ENCODE results near the gene MAZ.
"Not testable (repeated sequence)": the region's sequence is repeated elsewhere in the genome, so short reads cannot be mapped to it uniquely, and the experiment has no call there.

MAZ gene

DNA sequence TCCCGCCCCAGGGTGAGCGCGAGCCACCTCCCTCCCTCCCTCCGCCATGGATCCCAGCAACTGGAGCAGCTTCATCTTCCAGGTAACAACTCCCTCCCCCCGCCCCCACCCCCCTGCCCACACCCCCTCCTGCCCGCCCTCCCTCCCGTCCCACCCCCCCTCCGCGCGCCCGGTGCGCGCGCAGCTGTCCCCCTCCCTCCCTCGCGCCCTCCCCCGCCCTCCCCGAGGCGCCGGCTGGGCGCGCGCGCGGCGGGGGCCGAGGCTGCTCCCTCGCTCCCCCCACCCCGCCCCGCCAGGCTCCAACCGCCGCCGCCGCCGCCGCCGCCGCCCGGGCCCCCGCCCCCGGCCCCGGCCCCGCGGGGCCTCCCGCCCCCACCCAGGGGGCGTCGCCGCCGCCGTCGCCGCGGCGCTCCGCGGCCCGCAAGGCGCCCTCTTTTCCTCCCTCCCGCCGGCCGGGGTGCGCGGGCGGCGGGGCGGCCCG is at the start of gene MAZ:
Gene MAZ (plus strand): TSS at position 431 of the 481 bp plus-strand sequence. CDS start 173 bp downstream, outside the sequence.
- no peak for DNase-seq

DNA sequence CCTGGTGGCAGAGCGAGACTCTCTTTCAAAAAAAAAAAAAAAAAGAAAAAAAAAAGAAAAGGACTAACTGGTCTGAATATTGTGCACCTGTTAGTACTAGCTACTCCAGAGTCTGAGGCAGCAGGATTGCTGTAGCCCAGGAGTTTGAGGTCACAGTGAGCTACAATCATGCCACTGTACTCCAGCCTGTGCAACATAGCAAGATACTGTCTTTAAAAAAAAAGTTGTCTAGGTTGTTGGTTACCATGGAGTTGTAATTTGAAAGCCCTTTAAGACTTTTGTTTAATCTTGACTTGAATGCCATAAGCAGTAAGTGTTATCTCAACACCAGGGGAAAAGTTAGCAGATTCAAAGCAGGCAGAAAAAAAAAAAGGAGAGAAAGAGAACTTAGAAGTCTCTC is 49.7 kb upstream of the MAZ start:
- no peak for DNase-seq

- DNase-seq, result not testable (repeated sequence)
Observed at GRCh38 chr16:29757086-29757485, 49.2 kb upstream of the MAZ start.

DNA sequence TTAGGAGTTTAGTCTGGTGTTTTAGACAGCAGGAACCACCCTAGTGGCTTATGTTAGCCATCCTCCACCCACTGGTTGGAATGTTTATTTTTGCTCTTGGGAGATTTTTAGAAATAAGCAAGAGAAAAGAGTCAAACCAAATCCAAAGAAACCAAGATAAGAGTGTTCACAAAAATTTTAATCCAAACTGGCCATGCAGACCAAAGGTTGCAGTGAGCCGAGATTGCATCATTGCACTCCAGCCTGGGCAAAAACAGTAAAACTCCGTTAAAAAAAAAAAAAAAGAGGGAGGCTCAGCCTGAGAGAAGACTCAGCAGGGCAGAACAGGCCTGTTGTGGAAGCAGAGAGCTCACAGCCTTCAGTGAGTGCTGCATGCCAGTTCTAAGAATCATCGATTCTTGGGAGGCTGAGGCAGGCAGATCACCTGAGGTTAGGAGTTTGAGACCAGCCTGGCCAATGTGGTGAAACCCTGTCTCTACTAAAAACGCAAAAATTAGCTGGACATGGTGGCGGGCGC is 48.3 kb upstream of the MAZ start:
- peak; percentile 32 for DNase-seq

- DNase-seq, result no peak
Observed at GRCh38 chr16:29760567-29761279, 45.6 kb upstream of the MAZ start.

GRCh38 chr16:29761280-29761651 is 45.1 kb upstream of the MAZ start:
- not testable (repeated sequence) for DNase-seq

DNA sequence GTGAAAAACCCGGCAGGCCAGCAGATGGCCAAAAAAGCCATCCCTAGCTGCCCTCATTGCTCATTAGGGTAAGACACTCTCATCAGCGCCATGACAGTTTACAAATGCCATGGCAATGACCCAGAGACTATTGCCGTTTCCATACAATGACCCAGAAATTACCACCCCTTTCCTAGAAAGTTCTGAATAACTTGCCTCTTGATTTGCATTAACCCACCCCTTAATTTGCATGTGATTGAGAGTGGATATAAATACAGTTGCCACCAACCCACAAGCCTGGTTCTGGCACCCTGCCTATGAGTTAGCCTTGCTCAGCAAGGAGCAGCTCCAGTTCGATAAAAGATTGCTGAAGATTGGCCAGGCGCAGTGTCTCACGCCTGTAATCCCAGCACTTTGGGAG is 44.4 kb upstream of the MAZ start:
- DNase-seq, result no peak

DNA sequence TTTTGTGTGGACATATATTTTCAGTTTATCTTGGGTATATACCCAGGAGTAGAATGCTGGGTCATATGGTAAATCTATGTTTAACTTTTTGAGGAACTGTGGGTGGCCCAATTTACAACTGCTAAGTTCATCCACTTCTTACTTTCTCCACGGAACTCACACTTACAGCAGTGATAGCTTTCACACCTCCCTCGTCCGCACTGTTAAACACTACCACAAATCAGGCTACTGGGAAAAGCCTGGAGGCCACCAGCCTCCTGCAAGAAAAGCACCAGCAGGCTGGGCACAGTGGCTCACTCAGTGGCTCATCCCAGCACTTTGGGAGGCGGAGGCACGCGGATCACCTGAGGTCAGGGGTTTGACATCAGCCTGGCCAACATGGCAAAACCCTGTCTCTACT is 43.0 kb upstream of the MAZ start:
- no peak for DNase-seq

GRCh38 chr16:29765167-29766032 is 40.9 kb upstream of the MAZ start:
- no peak for DNase-seq

- DNase-seq, result no peak
Observed at GRCh38 chr16:29766571-29766970, 39.8 kb upstream of the MAZ start.

GRCh38 chr16:29767062-29767461 is 39.3 kb upstream of the MAZ start:
- DNase-seq, result no peak

- DNase-seq, result no peak
Observed at GRCh38 chr16:29769507-29769906, 36.8 kb upstream of the MAZ start.

DNA sequence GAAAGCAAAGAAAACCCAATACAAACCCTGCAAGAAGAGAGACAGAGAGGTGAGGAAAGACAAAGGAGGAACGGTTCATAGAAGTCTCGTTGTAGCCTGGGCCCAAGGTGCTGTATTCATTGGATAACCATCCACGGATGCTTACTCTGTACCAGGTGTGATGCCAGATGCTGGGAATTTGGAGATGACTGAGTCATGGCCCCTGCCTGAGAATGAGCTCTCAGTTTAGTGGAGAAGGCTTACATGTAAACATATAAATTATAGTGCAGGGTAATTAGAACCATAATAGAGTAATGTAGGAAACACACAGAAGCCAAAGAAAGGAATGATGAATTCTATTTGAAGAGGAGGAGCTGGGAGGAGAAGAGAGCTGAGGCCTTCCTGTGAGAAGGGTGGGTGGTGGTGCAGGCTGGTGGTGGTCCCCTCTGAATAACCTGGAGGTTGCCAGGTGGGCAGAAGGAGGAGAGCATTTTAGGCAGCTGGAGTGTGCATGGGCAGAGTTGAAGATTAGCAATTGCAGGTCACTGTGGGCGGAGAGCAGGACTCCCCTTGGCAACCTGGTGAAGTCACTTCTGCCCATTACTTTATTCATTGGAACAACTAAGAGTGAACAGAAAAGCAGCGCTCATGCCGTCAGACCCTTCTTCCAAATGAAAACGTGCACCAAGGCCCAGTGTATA is 35.9 kb upstream of the MAZ start:
- DNase-seq, result no peak

DNA sequence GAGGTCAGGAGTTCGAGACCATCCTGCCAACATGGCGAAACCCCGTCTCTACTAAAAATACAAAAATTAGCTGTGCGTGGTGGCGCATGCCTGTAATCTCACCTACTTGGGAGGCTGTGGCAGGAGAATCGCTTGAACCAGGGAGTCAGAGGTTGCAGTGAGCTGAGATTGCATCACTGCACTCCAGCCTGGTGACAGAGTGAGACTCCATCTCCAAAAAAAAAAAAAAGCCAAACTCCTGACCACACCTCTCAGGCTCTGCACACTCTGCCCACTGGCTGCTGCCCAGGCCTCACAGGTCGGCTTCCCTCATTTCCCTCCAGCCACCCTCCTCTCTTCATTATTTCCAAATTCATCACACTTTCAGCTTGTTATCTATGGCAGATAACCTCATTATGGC is 34.0 kb upstream of the MAZ start:
- not testable (repeated sequence) for DNase-seq

DNA sequence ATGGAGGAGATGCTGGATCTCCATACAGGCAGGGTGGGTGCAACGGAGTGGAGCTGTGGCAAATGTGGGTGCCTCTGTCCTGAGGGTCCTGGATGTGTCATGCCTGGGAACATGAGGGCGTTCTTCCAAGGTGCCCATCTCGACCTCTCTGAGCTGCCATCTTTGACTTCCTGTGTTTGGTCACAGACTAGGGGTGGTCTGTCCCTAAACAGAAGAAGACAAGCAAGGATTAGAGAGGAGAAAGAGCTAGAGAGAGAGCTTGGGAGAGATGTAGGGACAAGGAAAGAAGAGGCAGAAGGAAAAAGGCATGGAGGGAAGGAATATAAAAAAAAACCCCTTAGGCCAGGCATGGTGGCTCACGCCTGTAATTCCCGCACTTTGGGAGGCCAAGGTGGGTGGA is 31.6 kb upstream of the MAZ start:
- DNase-seq, result no peak

DNA sequence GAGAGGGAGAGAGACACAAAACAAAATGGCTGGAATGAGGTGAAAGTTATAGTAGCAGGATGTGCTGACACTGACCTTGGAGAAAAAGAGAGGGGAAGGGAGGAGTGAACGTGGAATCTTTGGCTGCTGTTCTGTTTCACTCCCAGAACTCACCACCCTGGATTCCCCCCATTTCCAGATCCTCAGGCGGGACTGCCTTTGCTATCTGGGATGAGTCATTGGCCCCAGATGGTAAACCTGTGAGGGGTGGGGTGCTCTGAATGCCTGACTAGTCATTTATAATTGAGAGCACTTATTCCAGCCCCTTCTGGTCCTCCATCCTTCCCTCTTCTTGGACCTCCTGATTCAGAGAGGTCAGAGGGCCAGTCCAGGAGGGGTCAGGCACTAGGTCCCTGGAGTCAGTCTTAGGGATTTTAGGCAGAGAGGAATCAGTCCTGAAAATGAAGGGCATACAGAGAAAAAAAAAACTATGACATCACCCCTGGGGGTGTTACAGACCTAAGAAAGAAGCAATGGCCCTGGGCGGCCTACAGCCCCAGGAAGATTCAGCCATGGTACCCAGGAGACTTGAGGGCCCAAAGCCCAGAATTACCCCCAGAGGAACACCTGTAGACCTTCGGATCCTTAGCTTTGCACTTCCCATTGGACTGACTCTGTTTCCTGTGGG is 30.5 kb upstream of the MAZ start:
- DNase-seq, result peak; percentile 10

DNA sequence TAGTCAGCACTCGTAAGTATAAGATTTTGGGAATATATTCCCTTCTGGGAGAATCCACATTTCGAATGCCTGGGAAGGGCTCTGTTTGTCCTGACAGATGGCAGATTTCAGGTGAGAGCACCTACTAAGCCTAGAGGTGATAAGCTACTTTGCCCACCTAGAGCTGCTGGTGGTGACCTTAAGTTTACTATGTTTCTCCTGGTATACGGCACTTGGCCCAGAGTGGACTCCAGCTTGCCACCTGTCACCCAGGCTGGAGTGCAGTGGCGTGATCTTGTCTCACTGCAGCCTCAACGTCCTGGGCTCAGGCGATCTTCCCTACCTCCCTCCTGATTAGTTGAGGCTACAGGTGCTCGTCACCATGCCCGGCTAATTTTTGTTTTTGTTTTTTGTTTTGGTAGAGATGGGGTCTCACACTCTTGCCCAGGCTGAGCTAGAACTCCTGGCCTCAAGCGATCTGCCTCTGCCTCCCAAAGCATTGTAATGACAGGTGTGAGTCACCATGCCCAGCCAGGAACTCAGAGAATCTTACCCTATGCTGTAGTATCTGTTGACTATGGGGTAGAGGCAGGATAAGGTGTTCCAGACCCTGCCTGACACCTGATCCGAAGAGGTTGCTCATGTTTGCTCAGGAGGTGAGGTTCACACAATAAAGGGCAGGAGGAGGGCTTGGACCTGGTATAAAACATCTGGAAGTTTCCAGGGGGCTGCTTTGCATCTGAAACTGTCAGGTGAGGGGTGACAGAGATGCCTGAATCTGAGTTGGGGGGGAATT is 28.6 kb upstream of the MAZ start, which contains the start of gene ZG16:
Gene ZG16 (plus strand): TSS at position 681 of the 775 bp plus-strand sequence. CDS start 1,011 bp downstream, outside the sequence.
- no peak for DNase-seq

- DNase-seq, result no peak
Observed at GRCh38 chr16:29779474-29779873, 26.9 kb upstream of the MAZ start.

DNA sequence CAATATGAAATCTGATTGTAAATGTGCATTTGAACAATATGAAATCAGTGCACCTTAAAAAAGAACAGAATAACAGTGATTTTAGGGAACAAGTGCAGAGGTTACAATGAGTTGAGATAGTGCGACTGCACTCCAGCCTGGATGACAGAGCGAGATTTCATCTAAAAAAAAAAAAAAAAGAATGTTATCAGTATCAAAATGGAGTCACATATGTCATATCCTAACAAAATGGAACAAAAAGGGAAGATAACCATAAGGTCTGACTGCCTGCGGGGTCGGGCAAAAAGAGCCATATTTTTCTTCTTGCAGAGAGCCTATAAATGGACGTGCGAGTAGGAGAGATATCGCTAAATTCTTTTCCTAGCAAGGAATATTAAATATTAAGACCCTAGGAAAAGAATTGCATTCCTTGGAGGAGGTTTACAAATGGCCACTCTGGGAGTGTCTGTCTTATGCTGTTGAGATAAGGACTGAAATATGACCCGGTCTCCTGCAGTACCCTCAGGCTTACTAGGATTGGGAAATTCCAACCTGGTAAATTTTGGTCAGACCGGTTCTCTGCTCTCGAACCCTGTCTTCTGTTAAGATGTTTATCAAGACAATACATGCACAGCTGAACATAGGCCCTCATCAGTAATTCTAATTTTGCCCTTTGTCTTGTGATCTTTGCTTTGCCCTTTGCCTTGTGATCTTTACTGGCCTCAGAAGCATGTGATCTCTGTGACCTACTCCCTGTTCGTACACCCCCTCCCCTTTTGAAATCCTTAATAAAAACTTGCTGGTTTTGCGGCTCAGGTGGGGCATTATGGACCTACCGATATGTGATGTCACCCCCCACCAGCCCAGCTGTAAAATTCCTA is 23.0 kb upstream of the MAZ start:
- not testable (repeated sequence) for DNase-seq

DNA sequence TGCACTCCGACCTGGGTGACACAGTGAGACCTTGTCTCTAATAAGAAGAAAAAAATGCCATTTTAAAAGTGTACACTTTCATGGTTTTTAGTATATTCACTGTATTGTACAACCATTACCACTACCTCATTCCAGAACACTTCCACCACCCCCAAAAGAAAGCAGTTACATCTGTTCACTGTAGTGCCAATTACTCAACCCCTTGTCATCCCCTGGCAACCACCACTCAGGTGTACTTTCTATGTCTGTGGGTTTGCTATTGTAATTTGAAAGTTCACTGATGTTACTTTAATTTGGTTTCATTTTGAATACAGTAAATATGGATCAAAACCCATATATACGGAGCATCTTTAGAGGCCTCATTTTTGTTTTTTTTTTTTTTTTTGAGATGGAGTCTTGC is 22.2 kb upstream of the MAZ start:
- no peak for DNase-seq

Data from amniotic stem cell (primary cell).